Measurements from ENCODE around the gene HIVEP1.

- TF ChIP-seq USF2 (IDR thresholded peaks at IDR 0.05; ENCODE audit: low read length): no peak
- no peak for TF ChIP-seq CTCF (IDR thresholded peaks at IDR 0.05; ENCODE audit: control extremely low read depth in 1 of 3, insufficient read depth in 1 of 3, low read depth in 1 of 3, low read length in 3 of 3)
Observed at GRCh38 chr6:11992086-11992485, 20.0 kb upstream of the HIVEP1 start.
